Dermis blood vessel endothelial cell (primary cell): ENCODE data around the gene POLG. TPM values are rescaled to one million over a fixed set of nuclear protein-coding genes. Genes with fewer than 3 reads are reported as not detected.
A peak's percentile ranks its signal among the peaks of the same experiment; 100 is the strongest.

Experiments used
- DNase-seq: peaks from one replicate; pipeline ENCODE4 v3.0.0; 2010
- total RNA-seq: library from RNA; depleted of rRNA; stranded (reverse); fragments of >200 nt; gene quantifications from 2 replicates; pipeline ENCODE4 v1.2.3, GENCODE V29; 2014

Gene POLG
- 112 and 114 TPM in 2 replicates for total RNA-seq

DNA sequence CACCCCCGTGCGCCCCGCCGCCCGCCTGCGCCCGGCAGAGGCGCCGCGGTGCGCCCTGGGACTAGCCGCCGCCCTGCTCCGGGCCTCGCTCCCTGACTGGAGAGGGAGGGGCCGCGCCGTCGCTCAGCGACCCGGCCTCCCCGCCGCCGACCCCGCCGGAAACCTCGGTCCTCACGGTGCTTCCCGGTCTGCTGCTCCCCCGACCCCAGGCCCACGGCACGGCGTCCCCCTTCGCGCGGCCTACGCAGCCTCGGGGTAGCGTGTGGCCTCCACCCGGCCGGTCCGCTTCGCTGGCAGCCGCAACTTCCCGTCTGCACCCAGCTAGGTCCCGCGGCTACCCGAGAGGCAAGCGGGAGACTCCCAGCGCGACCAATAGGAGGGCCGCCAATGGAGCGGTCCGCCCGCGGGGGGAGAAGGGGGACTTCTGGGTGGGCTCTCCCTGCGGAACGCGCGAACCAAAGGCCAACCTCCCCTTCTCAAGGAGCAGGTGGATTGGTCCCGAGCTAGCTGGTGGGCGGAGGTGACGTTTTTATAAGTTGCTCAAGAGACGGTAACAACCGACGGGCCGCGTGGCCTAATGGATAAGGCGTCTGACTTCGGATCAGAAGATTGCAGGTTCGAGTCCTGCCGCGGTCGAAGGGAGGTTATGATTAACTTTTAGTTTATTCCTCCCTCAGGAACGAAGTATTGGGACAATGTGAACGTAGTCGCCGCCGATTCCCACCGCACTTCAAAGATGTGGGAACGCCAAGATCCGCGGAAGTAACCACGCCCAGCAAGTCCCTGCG, at the start of gene POLG:
TSS of gene POLG (minus strand) at position 315 of the 788 bp plus-strand sequence. CDS start 1,070 bp downstream, outside the sequence.
- DNase-seq: peak; percentile 99

DNA sequence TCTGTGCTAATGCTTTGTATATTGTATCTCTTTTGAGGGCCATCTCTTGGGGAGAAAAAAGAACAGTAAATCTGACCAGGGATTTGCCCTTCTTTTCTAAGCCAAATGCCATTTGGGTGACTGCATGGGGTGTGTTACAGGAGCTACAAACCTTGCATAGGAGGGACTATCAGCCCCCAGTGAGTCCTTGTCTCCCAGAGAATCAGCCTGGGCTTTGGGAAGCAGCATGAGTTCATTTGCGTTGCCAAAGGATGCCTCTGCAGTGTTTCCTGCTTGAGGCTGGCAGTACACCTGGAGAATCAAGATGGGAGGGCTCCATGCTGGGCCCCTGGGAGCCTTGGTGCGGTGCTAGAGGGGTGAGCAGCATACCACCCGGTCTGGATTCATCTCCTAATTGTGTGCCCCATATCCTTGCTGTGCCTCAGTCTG, 49.6 kb upstream of the POLG start:
- DNase-seq: no peak

DNA sequence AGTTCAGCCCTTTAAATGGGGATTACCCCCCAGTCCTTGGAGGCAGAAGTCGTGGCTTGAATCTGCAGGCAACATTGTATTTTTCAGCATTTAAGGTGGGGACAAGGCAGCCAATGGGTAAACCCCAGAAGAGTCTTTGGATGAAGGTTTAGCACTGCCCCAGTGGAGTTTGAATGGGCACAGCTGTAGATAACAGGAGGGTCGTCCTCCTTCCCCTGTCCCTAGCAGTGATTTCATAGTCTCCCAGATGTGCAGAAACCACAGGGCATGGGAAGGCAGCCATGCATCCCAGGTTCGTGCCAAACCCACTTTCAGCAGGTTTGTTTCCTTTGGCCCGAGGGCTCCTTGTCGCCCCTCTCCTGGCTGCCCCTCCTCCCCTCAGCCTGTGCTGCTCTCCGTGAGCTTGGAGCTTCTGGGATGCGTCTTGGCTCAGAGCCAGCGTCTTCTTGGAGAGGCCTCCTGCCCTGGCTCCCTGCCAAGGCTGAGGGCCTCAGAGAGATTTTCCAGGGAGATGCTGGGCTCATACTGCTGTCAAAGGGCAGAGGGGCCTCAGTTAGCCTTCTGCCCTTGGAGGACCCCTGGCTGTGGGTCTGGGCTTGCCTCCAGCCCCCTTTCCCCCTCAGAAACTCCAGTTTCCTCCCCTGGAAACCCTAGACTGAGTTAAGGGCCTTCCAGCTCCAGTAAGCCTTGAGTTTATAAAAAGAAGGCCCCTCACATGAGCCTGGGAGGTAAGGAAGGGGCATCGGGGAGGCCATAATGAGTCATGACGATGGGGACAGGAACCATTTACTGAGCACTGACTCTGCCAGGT, 48.9 kb upstream of the POLG start:
- peak; percentile 46 for DNase-seq

DNA sequence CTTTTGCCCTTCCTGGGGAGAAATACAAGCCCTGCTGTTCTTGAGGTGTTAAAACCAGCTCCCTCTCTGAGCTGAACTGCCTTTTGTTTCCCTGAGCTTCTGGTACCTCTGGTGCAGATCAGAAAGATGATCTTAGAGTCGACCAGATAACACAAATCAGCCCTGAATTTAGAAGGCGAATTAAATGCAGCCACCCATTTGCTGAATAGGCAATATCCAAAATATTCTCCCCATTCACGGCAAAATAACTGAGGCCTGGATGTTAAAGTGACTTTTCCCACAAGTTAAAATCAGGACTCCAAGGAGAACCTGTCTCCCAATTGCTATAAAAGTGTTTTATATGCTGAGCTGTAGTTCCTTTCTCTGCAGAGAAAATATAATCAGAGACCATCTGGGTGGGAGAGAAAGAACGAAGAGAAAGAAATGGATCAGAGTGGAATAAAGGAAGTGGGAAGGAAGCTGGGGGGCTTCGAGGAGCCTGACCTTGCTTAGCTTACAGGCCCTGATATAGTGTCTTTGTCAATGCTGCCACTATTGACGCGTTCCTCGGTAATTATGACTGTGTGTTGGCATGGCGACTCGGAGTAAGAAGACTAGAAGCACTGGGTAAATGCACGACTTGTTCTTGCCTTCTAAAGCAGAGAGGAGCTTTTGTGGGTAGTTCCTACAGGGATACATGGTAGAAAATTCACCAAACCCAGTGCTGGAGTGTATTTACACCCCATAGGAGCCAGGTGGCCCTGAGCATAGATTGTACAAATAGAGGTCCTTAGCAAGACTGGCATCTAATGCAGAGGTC, 47.5 kb upstream of the POLG start:
- no peak for DNase-seq

DNA sequence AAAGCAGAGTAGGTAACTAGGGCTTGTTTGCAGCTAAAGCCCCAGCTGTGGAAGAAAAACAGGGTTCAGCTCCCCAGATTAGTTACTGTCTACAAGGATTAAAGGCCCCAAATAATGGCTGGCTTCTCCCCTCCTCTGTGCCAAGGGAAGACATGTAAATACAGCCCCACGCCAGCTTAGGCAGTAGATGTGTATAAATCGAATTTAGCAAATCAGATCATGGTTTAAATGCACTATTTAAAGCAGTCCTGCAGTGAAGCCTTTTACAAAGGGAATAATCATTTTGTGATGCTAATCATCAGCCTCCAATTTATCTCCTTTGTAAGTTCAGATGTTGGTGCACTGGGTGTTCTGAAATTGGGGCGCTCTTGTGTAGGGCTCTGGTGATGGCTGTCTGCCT, 46.7 kb upstream of the POLG start:
- DNase-seq: no peak

DNA sequence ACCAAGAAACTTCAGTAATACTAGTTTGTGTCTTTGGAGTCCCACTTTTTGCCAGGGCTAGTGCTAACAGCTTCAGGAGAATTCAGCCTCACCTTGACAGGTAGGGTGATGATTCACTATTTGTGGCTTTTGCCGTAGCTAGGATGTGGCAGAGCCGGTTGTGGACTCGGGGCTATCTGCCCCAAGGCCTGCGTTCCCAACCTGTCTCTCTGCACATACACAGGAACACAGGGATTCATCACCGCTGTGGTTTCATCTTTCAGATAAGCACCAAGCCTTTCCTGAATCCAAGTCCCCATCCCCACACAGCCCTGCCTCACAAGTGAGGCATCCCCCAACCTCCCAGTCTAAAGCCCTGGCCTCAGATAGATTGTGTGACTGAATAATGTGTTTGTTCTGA, 45.2 kb upstream of the POLG start:
- DNase-seq: no peak

DNA sequence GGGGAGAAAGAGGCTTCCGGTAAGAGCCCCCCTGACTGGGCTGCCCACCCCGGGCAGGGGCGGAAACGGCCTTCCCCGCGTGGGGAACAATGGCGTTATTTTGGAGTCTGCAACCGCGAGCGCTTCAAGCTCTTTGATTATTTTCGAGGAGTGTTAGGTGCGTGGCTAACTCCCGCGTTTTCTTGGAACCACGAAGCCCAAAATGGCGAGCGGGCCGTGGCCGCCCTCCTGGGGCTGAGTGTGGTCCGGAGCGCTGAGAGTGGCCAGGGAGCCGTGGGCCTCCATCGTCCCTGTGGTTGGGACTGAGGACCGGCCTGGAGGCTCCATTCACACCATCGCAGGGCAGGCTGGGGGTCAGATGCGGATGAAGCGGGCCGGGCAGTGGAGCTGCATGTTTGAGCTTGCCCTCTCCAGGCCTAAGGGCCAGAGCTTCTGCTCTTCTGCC, 44.6 kb upstream of the POLG start:
- no peak for DNase-seq

DNA sequence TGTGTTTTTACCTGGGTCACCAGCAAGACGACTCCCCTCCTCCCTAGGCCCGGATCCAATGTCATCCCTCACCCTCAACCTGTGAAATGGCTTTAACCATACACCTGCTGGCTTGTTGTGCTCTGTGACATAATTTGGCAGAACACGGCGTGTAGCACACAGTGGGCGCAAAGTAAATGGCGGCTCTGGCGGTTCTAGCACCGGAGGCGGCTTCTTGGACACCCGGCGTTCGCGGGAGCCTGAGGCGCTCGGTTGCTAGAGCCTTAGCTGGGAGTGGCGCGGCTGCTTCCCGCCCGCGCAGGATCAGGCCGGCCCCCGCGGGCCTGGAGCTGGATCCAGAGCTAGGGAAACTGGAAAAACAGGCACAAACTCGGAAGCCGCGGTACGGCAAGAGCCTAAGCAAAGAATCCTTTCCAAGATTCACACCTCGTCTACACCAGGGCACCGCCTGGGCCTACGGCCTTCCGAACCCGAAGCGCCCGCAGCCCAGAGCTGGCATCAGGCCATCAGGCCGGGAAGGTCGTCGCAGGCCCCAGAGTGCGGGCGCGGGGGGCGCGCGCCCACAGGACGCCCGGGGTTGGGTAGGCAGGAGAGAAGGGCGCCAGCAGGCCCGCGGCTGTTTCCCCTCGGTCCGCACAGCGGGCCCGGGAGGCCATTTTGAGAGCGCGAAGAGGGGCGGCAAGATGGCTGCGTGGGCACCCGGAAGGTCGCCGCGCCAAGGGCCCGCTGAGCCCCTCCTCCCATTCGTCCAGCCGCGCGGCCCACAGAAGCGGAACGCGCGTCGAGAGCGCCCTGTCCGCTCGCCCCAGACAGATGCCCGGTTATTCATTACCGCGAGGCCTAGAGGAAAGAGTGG, 43.9 kb upstream of the POLG start:
- no peak for DNase-seq

DNA sequence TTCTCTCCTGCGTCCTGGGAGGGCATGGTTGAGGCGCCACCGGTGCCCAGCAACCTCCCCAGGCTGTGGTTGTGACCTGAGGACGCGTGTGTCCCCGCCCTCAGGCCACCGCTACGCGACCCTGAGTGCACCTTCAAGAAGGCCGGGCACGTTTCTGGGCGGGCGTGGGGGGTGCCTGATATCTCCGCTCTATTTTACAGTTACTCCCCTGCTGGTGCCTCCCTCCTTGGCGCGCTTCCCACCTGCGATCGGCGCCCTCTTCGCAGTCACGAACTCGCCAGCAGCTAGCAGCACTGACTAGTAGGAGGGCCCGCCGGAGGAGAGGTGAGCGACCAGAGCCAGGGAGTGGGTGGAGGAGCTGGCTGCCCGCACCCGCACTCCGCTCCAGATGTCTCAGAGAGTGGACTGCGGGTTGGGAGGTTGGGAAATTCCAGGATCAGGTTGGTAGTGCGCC, 43.2 kb upstream of the POLG start:
- DNase-seq: no peak

DNA sequence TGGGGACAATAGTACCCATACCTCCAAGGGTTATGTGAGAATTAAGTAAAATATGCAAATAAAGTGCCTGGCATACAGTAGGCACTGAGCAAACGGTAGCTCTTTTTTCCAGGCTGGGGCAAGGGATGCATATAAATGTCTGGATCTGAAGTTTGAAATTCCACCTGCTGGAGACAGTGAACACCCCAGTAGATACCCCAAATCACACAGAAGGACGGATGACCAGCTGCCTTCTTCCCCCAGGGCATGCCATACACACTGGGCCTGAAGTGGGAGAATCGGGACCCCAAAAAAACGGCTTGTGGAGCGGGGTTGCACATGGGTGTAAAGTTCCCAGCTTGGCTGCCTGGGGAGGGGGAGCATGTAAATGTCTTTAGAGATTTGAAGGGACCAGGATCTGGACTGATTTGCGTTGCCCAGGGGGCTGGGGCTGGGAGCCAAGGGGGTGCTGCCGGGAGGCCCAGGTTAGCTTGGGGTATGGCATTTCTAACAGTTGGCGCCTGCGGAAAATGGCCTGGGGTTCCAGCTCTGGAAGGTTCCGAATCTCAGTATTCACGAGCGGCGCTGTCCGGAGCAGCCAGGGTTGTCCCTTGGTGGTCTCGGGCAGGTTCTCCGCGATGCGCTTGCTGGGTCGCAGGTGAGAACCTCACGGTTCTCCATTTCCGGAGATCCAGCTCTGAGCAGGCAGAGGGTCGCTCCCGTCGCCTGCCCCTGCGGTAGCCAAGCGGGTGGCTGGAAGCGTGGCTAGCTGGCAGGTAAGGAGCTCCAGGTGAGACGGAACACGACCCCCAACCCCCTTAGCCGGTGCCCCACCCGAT, 42.6 kb upstream of the POLG start:
- no peak for DNase-seq

DNA sequence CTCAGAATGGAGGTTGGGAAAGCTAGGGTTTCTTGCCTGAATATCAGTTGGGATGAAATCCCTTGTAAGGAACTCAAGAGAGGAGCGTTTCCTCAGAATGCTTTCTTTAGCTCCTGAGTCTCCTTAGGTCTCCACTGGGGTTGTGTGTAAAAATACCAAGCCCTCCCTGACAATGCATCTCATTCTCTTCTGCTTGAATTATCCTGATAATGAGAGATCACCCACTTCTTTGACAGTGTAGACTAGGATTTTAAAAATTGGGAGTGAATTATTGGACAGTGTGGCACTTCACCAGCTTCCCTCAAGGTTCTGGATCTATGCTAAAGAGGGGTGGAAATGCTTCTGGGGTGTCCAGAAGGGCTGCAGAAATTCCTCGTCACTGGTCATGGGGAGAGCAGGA, 41.8 kb upstream of the POLG start:
- DNase-seq: no peak

DNA sequence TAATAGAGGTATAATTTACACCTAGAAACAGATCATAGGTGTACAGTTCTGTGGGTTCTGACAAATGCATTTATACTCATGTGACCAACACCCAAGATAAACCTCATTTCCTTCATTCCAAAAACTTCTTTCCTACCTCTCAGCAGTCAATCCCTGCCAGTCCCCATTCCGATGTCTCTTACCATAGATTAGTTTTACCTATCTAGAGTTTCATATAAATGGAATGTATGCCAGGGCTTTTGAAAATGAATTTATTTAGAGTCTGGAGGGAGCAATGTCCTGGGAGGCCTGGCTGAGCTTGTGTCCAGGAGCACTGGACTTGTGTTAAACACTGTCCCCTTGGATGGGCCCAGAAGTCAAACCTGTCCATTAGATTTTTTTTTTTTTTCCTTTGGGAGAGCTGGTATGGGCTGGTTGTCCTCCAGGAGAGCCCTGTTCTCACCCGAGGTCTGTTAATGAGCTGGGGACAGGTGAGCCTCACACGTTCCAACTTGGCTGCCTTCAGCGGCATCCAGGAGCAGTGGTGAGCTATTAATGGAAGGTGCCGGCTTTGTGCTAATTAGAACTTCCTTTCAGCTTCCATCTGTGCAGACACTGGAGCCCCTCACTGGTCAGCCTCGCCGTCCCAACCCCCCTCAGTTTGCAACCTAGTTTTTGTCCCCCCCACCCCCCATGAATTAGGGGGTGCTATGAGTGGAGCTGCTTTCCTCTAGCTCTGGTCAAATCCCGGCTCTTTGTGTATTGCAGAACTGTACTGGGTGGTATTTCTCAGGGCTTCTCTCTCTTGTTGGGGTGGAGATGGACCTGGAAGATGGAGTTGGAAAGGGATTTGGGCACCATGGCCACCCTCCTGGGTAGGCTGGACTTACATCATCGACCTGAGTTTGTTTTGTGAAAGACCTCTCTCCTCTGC, 40.7 kb upstream of the POLG start:
- no peak for DNase-seq

DNA sequence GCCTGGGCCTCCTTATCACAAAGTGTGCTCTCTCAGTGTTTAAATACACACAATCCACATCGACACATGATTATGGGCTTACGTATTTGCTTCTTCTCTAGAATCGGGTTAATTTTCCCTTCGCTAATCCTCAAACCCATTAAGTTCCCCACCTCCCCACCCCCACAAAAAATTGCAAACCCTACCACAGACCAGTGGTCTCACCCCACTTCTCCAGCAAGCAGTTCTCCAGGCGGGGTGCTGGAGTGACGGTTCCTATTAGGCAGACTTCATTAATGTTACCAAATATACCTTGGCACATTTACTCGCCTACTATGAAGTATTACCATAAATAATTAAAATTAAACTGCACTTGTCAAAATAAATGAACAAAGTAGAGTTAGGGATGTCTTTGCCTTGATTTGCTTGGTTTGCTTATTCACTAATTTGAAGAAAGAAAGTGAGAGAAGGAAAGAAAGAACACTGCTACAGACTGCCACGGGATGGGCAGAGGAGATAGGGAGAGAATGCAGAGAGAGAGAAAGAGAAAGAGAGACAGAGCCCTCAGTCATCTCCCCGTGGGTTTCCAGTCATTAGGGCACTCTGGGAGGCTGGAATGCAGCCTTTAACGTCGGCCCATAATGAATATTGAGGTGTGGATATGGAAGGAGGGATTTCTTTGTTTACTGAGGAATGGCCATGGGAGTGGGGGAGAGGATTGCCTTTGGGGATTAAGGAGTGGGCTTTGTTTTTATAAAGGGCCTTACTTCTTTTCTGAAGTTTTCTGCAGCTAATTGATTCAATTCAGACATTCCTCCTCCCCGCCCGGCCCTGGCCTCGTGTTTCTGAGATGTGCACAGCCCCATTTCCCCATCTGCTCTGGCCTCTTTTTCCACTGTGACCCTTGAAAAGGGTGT, 39.7 kb upstream of the POLG start:
- DNase-seq: no peak

DNA sequence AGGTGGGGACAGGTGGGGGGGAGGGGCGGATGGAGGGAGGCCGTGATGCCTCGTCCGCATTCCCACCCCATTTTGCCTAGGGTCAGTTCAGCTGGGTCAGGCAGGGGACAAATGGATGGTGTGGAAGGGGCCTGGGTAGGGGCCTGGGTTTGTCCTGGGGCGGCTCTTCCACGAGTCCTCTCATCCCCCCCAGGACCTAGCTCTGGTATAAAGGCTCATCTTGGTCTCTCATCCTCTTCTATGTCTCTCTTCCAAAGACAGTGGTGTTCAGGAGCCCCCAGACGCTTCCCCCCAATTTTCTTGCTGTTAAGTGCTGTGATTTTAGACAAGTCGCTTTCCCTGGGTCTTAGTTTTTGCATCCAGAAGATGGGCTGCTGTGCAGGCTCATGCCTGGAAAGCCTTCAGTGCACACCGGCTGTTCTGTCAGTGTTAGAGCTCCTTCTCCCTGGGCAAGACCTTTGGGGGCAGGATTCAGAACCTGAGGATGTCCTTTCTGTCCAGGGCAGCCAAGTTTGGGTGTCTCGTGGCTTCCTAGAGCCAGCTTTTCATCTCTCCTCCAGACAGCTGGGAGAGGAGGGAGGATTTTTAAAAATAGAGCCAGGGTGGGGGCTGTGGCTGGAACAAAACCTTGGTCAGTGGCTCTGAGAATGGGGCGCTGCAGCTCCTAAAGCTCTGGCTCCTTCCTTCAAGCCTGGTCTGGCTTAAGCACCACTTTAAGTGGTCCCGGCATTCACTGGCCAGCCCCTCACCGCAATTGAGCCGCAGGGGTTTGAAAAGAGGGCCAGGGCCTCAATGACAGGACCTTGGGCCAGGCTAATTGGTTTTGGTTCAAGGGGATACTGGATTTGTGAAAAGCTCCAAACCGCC, 37.7 kb upstream of the POLG start:
- DNase-seq: no peak

DNA sequence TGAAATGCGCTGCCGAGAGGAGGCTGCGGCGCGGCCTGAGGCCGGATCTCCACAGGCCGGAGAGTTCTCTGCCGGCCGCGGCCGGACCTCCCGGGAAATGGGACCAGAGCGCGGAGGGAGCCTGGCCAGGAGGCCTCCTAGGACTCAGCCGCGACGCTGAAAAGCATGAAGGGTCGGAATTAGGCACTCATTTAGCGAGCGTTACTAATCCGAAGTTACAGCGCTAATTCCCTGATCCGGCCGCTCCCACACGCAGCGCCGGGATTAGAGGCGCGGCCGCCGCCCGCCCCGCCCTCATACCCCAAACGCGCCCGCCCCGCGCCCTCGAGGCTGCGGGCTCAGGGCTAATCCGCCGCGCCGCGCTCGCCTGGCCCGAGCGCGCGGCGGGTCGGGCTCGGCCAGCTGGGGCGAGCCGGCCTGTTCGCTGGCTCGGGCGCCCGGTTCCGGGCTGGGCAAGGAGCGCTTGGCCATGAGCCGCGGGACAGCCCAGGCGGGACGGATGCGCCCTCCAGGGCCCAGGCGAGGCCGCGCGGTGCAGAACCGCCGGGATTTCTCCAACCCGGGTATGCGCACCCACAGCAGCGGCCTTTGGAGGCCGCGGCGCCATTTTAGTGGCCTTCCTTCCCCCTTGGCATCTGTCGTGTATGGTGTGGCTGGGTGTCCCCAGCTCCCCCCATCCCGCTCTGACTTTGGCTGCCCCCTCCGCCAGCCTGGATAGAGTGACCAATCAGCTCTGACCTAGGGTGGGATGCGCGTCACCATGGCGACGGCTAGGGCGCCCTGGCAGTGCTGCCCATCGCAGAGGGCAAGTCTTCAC, 36.8 kb upstream of the POLG start:
- peak; percentile 11 for DNase-seq

DNA sequence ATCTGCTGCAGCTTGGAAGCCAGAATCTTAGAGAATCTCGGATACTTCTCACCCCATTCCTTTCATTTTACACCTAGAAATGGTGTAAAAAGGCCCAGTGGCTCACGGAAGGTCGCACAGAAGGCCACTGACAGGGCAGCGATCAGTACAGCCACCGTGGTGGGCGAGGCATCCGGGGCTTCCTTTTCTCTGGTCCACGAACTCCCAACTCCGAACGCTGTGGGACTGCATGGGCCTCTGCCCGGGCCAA, 36.3 kb upstream of the POLG start:
- DNase-seq: no peak
